Stimulated activated CD8-positive, alpha-beta memory T cell treated with anti-CD3 and anti-CD28 coated beads, Interleukin-4, amount 100 ng/mL, for 4 hours (primary cell): ENCODE results near the gene PCDHB7.
"Not testable (repeated sequence)": the region's sequence is repeated elsewhere in the genome, so short reads cannot be mapped to it uniquely, and the experiment has no call there.

Source experiments
- DNase-seq, 2 donors: peaks; one replicate each; pipeline ENCODE4 v3.0.0-alpha.2; 2020; ENCODE audit warnings: low read depth in 2 of 2, low spot score in 1 of 2

The PCDHB7 gene

DNA sequence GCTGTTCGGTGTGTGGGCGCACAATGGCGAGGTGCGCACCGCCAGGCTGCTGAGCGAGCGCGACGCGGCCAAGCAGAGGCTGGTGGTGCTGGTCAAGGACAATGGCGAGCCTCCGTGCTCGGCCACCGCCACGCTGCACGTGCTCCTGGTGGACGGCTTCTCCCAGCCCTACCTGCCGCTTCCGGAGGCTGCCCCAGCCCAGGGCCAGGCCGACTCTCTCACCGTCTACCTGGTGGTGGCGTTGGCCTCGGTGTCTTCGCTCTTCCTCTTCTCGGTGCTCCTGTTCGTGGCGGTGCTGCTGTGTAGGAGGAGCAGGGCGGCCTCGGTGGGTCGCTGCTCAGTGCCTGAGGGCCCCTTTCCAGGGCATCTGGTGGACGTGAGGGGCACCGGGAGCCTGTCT, 7.4 kb downstream of the PCDHB7 start:
- DNase-seq = not testable (repeated sequence)

DNA sequence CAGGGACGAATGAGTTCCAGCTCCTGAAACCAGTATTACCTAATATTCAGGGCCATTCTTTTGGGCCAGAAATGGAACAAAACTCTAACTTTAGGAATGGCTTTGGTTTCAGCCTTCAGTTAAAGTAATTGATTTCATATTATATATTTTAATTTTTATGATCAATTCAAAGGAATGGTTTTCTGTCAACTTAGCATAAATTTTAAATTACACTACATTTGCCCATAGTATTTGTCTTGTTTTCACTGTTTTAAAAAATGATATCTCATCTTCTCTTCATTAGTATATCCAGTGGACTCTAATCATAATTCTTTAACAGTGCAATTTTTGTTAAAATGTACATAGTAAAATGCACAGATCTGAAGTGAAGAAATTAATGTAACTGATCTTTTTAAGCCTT, 7.9 kb downstream of the PCDHB7 start:
- DNase-seq = no peak

GRCh38 chr5:141182248-141182647, 9.8 kb downstream of the PCDHB7 start, which contains the start of gene PCDHB16:
Gene PCDHB16 (plus strand): TSS chr5:141182387. CDS start chr5:141182560, 173 bp downstream.
- no peak for DNase-seq

- not testable (repeated sequence) for DNase-seq
Observed at GRCh38 chr5:141184117-141184855, 11.8 kb downstream of the PCDHB7 start.

GRCh38 chr5:141186897-141187512, 14.6 kb downstream of the PCDHB7 start, which contains the start of gene PCDHB9:
Gene PCDHB9 (plus strand): TSS chr5:141187161. CDS start chr5:141187319, 158 bp downstream.
- DNase-seq = no peak

DNA sequence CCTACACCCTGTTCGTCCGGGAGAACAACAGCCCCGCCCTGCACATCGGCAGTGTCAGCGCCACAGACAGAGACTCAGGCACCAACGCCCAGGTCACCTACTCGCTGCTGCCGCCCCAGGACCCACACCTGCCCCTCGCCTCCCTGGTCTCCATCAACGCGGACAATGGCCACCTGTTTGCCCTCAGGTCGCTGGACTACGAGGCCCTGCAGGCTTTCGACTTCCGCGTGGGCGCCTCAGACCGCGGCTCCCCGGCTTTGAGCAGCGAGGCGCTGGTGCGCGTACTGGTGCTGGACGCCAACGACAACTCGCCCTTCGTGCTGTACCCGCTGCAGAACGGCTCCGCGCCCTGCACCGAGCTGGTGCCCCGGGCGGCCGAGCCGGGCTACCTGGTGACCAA, 16.2 kb downstream of the PCDHB7 start:
- DNase-seq = not testable (repeated sequence)

DNA sequence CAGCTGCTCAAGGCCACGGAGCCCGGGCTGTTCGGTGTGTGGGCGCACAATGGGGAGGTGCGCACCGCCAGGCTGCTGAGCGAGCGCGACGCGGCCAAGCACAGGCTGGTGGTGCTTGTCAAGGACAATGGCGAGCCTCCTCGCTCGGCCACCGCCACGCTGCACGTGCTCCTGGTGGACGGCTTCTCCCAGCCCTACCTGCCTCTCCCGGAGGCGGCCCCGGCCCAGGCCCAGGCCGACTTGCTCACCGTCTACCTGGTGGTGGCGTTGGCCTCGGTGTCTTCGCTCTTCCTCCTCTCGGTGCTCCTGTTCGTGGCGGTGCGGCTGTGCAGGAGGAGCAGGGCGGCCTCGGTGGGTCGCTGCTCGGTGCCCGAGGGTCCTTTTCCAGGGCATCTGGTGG, 16.7 kb downstream of the PCDHB7 start:
- DNase-seq = not testable (repeated sequence)

DNA sequence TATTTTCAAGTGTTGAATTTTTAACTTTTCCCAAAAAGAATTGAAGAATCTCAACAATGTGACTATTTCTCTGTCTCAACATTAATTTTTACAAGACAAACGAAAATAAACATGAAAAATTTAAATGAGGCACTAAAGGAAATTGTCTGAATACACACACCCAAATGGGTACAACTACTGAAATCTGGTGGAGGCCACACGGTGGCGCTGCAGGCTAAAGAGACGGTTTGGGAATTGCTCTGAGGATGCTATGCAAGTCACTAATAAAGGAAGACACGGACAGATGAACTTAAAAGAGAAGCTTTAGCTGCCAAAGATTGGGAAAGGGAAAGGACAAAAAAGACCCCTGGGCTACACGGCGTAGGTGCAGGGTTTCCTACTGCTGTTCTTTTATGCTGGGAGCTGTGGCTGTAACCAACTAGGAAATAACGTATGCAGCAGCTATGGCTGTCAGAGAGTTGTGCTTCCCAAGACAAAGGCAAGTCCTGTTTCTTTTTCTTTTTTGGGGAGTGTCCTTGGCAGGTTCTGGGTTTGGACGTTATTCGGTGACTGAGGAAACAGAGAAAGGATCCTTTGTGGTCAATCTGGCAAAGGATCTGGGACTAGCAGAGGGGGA, 19.8 kb downstream of the PCDHB7 start, which contains the start of gene PCDHB10:
TSS of gene PCDHB10 (plus strand) at position 244 of the 616 bp plus-strand sequence. CDS start at position 444, 200 bp downstream.
- no peak for DNase-seq

DNA sequence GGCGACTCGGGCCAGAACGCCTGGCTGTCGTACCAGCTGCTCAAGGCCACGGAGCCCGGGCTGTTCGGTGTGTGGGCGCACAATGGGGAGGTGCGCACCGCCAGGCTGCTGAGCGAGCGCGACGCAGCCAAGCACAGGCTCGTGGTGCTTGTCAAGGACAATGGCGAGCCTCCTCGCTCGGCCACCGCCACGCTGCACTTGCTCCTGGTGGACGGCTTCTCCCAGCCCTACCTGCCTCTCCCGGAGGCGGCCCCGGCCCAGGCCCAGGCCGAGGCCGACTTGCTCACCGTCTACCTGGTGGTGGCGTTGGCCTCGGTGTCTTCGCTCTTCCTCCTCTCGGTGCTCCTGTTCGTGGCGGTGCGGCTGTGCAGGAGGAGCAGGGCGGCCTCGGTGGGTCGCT, 21.9 kb downstream of the PCDHB7 start:
- not testable (repeated sequence) for DNase-seq

DNA sequence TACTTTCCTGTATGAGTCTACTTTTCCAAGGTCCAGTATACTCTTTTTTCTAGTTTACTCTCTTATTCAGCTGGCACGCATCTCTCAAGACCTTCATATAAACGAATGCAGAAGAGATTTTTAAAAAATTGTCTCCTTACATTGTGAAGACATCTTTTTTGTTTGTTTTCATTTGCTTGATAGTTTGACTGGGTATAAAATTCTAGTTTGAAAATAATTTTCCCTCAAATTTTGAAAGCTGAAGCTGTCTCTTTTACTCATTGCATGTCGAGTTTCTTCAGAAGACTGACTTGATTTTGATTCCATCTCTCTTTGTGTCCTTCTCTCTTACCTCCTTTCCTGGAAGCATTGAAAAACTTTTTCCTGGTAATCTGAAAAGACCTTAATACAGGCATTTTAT, 23.9 kb downstream of the PCDHB7 start:
- no peak for DNase-seq

DNA sequence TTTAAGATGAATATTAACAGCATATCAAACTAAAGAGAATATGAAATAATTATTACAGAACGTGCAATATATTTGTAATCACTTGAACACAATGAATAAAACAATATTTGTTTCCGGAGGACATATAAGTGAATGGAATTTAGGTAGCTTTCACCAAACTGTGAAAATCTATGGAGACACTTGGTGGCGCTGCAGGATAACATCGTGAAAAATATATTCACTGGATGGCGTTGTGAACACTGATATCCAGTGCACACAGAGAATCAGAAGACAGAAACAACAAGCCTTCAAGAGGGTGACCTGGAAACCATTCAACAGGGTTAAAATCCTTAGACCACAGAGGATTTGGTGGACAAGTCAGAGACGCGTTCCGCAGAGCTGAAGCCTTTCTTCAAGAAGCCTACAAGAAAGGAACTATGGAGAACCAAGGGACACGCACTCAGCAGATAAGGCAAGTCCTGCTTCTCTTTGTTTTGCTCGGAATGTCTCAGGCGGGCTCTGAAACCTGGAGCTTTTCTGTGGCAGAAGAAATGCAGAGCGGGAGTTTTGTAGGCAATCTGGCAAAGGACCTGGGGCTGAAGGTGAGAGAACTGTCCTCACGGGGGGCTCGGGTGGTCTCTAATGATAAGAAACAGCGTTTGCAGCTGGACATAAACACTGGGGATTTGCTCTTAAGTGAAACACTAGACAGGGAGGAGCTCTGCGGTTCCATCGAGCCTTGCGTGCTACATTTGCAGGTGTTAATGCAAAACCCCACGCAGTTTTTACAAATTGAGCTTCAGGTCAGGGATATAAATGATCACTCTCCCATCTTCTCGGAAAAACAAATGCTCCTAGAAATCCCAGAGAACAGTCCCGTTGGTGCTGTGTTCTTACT, 27.2 kb downstream of the PCDHB7 start, which contains the start of gene PCDHB11:
TSS of gene PCDHB11 (plus strand) at position 269 of the 877 bp plus-strand sequence. CDS start at position 417, 148 bp downstream.
- DNase-seq = no peak

- DNase-seq = not testable (repeated sequence)
Observed at GRCh38 chr5:141201126-141201525, 28.7 kb downstream of the PCDHB7 start.

DNA sequence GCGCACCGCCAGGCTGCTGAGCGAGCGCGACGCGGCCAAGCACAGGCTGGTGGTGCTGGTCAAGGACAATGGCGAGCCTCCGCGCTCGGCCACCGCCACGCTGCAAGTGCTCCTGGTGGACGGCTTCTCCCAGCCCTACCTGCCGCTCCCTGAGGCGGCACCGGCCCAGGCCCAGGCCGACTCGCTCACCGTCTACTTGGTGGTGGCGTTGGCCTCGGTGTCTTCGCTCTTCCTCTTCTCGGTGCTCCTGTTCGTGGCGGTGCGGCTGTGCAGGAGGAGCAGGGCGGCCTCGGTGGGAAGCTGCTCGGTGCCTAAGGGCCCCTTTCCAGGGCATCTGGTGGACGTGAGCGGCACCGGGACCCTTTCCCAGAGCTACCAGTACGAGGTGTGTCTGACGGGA, 29.2 kb downstream of the PCDHB7 start:
- not testable (repeated sequence) for DNase-seq

DNA sequence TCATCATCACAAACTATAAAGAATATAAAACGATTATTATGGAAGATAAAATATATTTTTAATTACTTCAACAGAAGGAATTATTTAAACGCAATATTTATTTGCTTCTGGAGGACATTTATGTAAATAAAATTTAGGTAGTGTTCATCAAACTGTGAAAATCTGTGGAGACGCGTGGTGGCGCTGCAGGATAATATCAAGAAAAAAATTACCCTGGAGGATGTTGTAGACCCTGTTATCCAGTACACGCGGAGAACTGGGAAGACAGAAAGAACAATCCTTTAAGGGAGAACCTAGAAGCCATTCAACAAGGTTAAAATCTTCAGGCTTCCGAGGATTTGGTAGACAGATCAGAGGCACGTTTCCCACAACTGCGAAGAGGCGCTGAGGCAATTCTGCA, 36.0 kb downstream of the PCDHB7 start, which contains the start of gene PCDHB12:
TSS of gene PCDHB12 (plus strand) at position 242 of the 400 bp plus-strand sequence. CDS start 189 bp downstream, outside the sequence.
- no peak for DNase-seq

- DNase-seq = not testable (repeated sequence)
Observed at GRCh38 chr5:141210281-141210680, 37.8 kb downstream of the PCDHB7 start.

GRCh38 chr5:141210849-141211248, 38.4 kb downstream of the PCDHB7 start:
- DNase-seq = not testable (repeated sequence)

DNA sequence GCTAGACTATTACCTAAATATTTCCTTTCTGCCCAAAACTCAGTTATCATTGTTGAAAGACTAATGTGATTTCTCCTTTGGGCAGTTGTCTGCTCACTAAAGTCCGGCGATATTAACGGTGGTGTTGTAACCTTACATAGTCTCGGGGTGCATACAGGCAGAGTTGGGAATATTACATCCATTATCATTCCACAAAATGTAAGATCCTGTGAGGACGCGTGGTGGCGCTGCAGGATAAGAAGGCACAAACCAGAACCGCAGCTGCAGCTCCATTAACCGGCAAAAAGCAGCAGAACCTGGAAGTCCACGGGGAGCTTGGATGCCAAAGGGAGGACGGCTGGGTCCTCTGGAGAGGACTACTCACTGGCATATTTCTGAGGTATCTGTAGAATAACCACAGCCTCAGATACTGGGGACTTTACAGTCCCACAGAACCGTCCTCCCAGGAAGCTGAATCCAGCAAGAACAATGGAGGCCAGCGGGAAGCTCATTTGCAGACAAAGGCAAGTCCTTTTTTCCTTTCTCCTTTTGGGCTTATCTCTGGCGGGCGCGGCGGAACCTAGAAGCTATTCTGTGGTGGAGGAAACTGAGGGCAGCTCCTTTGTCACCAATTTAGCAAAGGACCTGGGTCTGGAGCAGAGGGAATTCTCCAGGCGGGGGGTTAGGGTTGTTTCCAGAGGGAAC, 41.4 kb downstream of the PCDHB7 start, which contains the start of gene PCDHB13:
TSS of gene PCDHB13 (plus strand) at position 264 of the 684 bp plus-strand sequence. CDS start at position 469, 205 bp downstream.
- DNase-seq = not testable (repeated sequence)

- not testable (repeated sequence) for DNase-seq
Observed at GRCh38 chr5:141214583-141214982, 42.1 kb downstream of the PCDHB7 start.

GRCh38 chr5:141215504-141215903, 43.1 kb downstream of the PCDHB7 start:
- DNase-seq = not testable (repeated sequence)

GRCh38 chr5:141216035-141216434, 43.6 kb downstream of the PCDHB7 start:
- not testable (repeated sequence) for DNase-seq
